ENCODE data around the gene SLC10A3.
A peak's percentile ranks its signal among the peaks of the same experiment; 100 is the strongest.

Gene SLC10A3

DNA sequence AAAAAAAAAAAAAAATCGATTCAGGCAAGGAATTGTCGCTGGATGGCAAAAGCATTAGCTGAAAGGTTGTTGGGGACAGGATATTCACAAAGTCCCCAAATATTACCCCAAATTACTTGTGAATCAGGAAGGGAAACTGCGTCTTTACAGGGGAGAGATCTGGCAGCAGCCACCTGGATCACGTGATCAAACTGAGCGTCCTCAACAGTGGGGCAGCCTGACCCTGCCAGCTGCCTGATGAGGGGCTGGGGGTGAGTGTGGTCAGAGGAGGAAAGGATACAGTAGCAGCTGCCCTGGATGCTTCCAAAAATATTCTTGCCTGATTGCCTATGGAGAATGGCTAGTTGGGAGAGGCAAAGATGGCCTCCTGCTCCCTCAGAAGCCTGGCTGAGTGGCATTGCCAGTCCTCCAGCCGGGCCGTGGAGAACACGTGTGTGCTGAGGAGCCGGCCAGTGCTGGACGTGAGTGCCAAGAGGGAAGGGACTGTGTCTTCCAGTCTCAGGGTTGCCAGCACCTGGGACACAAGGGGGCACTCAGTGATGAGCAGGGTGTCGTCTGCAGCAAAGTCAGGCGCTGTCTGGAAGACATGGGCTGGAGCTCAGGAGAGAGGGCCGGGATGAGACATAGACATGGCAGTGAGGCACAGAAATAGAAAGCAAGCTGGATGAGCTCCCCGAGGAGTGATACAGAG lies 8.4 kb downstream of the SLC10A3 start:
- DNase-seq = no peak

DNA sequence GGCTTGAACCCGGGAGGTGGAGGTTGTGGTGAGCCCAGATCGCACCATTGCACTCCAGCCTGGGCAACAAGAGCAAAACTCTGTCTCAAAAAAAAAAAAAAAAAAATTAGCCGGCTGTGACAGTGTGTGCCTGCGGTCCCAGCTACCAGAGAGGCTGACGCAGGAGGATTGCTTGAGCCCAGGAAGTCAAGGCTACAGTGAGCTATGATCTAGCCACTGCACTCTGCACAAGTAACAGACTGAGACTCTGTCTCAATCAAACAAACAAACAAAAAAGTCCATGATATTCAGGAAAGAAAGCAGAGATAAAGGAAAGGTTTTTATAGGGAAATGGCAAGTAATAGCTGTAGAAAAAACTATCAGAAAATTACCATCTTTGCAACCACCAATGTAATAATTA lies 9.2 kb downstream of the SLC10A3 start:
- no peak for DNase-seq

DNA sequence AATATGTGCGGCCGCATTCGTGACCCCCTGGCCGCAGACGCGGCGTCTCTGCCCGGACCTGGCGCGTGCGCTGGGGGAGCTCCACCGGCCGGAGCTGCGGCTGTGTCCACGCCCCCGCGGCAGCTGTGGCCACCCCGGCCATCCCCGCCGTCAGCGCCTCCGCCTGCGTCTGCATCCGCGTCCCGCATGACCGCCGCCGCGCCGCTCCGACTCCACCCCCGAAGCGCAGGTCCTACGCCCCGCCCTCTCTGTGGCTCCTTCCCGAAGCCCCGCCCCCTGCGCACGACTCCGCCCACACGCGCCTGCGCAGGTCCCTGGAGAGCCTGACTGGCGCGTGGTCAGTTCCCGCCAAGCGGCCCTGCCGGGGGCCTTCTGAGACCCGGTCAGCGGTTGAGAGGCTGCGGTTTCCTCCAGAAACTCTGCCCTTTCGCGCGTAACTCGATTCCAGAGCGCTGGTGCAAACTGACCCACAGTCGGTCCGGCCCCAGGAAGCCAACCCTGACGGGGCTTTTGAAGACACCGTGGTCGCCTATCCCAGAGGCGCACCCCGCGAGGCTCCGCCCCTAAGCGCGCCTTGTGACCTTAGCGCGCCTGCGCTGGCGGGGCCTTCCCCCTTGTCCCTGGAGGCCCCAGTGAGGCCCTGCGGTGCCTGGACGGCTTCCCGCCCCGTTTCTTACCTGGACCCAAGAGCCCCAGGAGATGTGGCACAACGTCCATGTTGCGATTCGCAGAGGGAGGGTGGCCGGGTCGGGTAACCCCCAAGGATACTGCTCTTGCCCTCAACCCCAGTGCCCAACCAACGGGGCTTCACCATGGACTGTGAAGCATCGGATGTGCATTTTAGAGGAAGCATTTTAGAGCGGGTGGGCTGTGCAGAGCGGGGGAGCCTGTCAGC lies 11.5 kb downstream of the SLC10A3 start, which contains the start of gene LAGE3:
LAGE3 (minus strand) TSS at position 554 of the 895 bp plus-strand sequence; CDS start at position 188, 366 bp downstream.
- DNase-seq = peak; percentile 50

DNA sequence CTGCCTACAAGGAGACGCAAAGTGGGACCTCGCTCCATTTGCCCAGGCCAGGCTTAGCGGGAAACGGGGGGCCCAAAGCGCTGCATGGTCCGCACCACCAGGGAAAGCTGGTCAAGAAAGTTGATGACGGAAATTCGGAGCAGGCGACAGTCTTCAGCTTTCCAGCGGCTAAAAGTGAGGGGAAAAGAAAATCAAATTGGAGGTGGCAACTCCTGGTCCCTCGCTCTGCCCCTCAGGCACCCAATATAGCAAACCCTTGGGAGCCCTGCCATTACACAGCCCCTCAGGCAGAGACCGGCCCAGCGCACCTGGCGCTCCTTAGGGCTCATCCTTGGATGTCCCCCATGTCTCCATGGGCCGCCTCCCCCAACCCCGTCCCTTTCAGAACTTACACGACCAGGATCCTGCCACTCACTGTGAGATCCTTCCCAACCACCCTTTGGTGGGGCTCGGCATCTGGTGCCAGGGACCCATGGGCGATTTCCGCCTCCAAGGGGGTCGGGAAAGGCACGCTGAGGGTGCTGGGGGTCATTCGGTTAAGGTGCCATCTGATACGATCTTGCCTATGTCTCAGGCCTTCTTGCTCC lies 12.4 kb downstream of the SLC10A3 start:
- DNase-seq = no peak

DNA sequence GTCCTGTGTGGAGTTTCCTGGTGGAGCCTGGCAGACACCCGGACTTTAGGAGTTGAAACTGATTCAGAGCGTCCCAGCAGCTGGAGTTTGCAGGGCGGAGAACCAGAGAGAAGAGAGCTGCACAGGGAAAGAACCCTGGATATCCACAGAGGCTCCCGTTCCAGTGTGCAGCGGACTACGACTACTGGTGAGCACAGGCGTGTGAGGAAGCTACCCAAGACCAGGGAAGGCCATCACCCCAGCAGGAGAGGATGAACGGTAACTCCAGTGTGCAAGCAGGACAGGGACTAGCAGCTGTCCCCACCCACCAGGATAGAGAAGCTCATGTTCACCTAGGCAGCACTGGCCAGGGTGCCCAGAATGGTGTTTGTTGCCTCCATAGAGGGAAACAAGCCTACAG lies 13.6 kb downstream of the SLC10A3 start:
- no peak for DNase-seq

DNA sequence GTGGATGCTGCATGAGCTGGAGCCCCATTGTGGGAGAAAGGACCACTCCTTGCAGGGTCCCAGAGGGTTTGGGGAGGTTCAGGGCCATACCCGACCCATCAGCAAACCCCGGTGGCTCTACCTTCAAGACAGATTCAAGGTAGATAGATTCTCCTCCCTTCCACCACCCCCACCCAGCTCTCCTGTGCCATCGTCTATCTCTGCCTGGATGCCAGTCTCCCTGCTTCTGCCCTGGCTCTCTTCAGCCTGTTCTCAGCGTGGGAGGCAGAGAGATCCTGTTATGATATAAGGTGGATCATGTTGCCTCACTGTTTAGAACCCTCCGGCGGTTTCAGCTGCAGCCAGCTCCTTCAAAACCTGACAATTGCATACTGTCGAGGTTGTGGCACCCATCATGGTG lies 16.7 kb downstream of the SLC10A3 start:
- DNase-seq = no peak

DNA sequence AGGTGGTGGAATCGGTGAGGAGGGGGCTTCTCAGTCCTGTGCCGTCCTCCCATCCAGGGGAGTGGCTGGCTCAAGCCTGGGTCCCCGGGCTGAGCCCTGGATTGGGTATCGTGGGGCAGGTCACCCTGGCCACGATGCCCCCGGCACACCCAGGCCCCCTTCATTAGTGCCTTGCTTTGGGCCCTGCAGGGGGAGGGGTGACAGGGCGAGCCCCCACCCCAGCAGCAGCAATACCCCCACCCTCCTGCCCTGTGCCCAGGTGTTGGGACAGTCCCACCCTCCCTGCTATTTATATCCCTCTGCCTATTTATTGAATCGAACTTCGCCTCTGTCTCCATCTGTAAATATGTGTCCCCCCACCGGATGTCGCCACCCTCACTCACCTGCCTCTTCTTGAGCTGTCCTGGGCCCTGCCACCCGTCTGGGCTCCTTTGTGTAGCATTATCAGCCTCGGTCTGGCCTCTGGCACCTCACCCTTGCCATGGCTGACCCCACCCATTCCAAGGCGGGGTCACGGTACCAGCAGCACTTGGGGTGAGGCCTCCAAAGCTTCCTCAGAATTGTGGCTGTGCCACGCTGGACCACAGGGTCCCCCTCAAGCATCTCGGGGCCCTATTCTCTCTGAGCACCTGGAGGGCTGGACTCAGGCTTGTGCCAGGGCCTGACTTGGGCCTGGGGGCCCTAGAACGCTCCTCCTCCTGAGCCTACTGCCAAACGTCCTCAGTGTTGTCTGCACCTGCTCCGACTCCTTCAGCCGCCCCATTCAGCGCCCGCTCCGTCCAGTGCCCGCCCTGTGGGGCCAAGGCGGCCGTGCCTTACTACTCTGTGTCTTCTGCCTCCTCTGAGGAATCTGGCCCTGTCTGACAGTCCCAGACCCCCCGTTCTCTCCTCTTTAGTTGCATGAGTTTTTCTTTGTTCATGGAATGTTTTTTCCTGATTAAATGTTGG lies 17.5 kb downstream of the SLC10A3 start:
- no peak for DNase-seq

DNA sequence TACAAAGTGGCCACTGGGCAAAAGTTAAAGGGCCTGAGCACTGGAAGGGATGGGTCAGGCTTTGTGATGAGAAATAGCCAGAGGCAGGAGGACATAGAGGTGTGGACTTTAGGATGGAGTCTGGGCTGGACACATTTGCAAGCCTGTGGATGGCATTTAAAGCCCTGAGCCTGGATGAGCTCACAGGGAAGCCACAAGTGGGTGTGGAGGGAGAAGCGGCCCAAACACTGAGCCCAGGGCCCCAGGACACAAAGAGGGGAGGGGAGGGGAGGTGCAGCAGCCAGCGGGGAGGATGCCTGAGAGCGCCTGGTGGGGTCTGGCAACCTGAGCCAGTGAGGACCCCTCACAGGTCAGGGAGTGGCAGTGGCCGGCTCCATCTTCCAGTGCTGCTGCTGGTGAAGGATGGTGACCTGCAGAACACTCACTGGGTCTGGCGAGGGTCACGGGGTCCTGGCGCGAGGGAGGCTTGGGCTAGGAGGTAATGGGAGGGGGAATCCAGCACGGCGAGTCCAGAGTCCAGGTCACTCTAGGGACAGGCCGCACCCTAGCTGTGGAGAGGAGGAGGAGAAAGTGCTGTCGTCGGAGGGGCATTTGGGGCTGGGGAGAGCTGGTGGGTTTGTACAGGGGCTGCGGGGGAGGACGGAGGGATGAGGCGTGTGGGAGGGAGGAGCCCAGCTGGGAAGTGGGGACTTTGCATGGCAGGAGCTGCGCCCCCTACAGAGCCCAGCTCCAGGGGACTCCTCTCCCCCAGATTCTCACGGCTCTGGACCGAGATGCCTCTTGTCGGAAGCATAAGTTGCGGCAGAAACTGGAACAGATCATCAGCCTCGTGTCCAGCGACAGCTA lies 18.4 kb downstream of the SLC10A3 start:
- DNase-seq = no peak

DNA sequence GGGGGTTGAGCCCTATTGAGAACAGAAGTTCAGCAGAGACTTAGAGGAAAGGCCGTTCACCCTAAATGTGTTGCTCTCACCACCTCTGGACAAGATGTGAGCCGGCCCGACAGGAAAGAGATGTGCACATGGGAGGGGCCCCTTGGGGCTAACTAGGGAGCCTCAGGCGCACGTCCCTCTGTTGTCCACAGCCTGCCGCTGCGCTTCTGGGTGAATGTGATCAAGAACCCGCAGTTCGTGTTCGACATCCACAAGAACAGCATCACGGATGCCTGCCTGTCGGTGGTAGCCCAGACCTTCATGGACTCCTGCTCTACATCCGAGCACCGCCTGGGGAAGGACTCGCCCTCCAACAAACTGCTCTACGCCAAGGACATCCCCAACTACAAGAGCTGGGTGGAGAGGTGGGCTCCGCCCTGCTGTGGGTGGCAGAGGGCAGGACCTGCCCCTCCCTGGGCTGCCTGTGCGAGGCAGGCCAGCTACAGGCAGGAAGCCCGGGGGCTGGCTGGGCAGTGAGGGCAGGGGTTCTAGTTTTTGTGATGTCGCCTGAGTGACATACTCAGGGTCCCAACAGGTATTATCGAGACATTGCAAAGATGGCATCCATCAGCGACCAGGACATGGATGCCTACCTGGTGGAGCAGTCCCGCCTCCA lies 19.4 kb downstream of the SLC10A3 start:
- no peak for DNase-seq

DNA sequence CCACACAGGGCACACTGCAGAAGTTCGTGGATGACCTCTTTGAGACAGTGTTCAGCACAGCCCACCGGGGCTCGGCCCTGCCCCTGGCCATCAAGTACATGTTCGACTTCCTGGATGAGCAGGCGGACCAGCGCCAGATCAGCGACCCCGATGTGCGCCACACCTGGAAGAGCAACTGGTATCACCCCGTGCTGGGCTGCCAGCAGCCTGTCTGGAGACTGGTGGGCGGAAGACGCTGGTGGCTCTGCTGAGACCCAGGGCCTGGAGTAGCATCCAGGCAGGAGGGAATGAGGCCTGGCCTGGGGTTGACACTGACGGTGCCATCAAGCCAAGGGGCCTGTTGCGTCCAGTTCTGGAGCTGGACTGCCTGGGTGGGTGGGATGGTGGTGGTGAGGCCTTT lies 20.0 kb downstream of the SLC10A3 start:
- no peak for DNase-seq

DNA sequence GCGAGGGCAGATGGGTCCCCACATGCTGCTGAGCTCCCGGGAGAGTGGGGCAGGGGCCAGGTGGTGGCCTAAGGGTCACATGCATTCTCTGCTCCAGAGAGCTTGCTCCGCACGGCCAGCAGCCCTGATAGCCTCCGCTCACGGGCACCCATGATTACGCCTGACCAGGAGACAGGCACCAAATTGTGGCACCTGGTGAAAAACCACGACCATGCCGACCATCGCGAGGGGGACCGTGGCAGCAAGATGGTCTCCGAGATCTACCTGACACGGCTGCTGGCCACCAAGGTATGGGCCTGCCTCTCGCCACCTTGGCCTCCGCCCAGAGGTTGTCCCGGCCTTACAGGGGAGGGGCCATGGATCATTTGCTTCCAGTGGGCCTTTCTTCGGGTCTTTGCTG lies 20.5 kb downstream of the SLC10A3 start:
- DNase-seq = no peak

DNA sequence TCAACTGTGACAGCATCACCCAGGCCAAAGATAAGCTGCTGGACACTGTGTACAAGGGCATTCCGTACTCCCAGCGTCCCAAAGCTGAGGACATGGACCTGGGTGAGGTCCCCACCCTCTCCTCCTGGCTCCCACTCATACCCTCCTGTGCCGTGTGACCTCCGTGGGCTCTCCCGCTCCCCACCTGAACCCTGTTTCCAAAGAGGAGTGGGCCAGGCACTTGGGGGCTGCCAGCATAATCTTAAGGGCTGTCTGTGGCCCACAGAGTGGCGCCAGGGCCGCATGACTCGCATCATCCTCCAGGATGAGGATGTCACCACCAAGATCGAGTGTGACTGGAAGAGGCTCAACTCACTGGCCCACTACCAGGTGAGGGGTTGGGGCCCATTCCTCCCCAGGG lies 21.3 kb downstream of the SLC10A3 start:
- no peak for DNase-seq

DNA sequence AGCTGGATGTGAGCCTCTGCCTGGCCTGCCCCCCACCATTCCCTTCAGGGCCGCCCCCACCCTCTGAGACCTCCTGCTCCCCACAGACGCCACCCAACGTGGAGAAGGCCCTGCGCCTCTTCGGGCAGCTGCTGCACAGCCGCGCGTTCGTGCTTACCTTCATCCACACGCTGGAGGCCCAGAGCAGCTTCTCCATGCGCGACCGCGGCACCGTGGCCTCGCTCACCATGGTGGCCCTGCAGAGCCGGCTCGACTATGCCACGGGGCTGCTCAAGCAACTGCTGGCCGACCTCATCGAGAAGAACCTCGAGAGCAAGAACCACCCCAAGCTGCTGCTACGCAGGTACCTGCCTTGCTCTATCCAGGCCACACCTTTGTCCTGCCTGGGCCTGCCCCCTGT lies 22.2 kb downstream of the SLC10A3 start:
- DNase-seq = no peak

DNA sequence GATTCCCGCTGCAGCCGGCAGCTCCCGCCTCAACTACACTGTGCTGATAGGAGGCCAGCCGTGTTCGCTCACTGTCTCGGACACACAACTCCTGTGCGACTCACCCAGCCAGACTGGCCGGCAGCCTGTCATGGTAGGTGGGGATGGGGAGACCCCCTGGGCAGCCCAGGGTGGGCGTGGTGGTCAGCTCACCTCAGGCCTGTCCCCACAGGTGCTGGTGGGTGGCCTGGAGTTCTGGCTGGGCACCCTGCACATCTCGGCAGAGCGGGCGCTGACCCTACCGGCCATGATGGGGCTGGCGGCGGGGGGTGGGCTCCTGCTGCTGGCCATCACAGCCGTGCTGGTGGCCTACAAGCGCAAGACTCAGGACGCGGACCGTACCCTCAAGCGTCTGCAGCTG lies 22.9 kb downstream of the SLC10A3 start:
- no peak for DNase-seq

DNA sequence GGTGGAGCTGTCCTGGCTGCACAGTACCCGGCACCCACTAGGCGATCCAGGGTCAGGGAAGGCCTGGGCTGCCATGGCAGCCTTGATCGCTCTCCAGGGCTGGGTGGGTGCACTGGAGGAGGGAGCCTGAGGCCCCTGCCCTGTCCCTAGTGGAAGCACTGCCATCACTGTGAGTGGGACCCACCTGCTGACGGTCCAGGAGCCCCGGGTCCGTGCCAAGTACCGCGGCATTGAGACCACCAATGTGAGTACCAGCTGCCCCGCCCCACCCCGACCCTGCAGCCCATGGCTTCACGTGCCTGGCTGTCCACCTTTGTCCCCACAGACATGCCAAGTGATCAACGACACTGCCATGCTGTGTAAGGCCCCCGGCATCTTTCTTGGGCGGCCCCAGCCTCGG lies 23.5 kb downstream of the SLC10A3 start:
- DNase-seq = no peak

DNA sequence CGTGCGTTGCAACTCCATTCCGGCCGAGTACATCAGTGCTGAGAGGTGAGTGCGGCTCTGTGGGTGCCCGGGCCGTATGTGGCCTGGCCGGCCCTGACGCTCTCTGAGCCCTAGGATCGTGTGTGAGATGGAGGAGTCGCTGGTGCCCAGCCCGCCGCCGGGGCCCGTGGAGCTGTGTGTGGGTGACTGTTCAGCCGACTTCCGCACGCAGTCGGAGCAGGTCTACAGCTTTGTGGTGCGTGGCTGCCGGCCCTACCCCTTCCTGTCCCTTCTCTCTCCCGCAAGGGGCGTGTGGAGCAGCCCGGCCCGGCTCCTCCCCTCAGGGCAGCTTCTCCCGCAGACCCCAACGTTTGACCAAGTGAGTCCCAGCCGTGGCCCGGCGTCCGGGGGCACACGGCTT lies 24.4 kb downstream of the SLC10A3 start:
- DNase-seq = no peak

DNA sequence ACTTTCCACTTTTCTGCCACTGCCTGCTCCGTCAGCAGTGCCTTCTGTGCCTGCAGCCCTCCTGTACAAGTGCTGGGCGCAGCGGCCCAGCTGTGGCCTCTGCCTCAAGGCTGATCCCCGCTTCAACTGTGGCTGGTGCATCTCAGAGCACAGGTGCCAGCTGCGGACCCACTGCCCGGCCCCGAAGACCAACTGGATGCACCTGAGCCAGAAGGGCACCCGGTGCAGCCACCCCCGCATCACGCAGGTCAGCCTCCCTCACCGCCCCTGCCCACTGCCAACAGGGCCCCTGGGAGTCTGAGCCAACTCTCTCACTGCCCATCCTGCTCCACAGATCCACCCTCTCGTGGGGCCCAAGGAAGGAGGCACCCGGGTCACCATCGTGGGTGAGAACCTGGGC lies 24.8 kb downstream of the SLC10A3 start:
- DNase-seq = no peak

DNA sequence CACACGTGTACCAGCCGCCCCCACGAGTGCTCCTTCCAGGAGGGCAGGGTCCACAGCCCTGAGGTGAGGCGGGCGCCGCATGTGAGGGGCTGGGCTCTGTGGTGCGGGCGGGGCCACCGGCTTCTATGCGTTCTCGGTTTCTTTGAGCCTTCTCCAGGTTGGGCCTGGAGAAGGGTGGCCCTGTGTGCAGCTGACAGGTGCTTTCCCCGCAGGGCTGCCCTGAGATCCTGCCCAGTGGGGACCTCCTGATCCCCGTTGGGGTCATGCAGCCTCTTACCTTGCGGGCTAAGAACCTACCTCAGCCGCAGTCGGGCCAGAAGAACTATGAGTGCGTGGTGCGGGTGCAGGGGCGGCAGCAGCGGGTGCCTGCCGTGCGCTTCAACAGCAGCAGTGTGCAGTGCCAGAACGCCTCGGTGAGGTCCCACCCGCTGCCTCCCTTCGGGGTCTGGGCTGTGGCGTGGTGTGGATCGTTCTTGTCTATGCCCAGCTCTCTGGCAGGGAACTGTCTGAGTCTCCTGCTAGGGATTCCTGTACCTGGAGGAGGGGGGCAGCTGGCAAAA lies 25.5 kb downstream of the SLC10A3 start:
- no peak for DNase-seq

DNA sequence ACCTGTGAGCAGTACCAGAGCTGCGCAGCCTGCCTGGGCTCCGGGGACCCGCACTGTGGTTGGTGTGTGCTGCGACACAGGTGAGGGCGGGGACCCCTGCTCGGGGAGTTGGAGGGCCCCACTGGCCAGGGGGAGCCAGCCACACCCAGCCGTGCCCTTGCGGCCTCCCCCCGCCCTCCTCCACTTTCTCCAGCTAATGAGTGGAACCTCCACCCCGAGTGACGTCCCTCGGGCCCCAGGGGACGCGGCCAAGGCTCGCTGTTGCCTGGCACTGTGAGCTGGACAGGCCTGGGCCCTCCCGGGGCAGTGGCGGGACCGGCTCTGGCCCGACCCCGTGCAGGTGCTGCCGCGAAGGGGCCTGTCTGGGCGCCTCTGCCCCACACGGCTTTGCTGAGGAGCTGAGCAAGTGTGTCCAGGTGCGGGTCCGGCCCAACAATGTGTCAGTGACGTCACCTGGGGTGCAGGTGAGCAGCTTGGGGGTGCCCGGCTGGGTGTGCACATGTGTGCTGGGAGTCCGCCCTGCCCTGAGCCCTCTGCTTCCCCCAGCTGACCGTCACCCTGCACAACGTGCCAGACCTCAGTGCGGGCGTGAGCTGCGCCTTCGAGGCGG lies 26.7 kb downstream of the SLC10A3 start:
- no peak for DNase-seq

DNA sequence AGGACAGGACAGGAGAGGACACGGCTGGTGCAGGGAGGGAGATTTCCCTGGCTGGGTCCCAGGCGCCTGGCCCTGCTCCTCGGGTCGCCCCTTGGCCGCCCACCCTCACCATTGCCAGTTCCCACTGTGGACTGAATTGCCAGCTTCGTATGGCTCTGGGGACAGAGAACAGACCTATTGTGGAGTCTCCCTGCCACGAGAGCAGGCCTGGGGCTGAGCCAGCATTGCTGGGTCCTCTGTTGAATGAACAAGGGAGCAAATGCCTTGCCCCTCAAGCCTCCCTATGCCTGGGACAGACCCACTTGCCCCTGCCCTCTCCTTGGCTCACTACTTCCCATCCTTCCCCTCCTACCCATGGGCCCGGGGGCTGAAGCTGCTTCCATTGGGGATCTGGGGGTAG lies 28.0 kb downstream of the SLC10A3 start:
- DNase-seq = no peak
